CD14-positive monocyte (primary cell): ENCODE data around the gene PTPRC. TPM values are rescaled to one million over a fixed set of nuclear protein-coding genes. Genes with fewer than 3 reads are reported as not detected.
A peak's percentile ranks its signal among the peaks of the same experiment; 100 is the strongest.

Experiments used
- DNase-seq, 3 donors: peaks; one replicate each; pipeline ENCODE4 v3.0.0-alpha.2; 2011 to 2022
- H2AFZ ChIP-seq: 2 replicates; pipeline ENCODE4 v1.6.0; 2012; ENCODE audit warnings: mild to moderate bottlenecking, low read depth, low read length, inconsistent platforms; ENCODE audit not compliant: insufficient read depth, poor library complexity, severe bottlenecking
- H3K27ac ChIP-seq, 2 donors: 1 replicate in 1 of 2; 2 replicates in 1 of 2; pipeline ENCODE4 v1.5.1; 2012 to 2013; ENCODE audit warnings: low read length in 2 of 2, control low read depth in 1 of 2, inconsistent platforms in 1 of 2, low read depth in 1 of 2, mild to moderate bottlenecking in 1 of 2
- H3K27me3 ChIP-seq, 2 donors: one replicate each; pipeline versions ENCODE4 v1.6.0 to v1.6.1; 2011 to 2013; ENCODE audit warnings: low read length in 2 of 2; ENCODE audit not compliant: control insufficient read depth in 2 of 2, insufficient read depth in 2 of 2
- H3K36me3 ChIP-seq, 2 donors: replicated peaks in 1 of 2; 1 replicate in 1 of 2; 2 replicates in 1 of 2; pipeline versions ENCODE4 v1.5.1 to v1.6.1; 2012 to 2013; ENCODE audit warnings: low read length in 2 of 2, control low read depth in 1 of 2, inconsistent platforms in 1 of 2, mild to moderate bottlenecking in 1 of 2; ENCODE audit not compliant: insufficient read depth in 2 of 2, control insufficient read depth in 1 of 2
- H3K4me1 ChIP-seq, 2 donors: 1 replicate in 1 of 2; 2 replicates in 1 of 2; pipeline versions ENCODE4 v1.5.1 to v1.6.1; 2012 to 2013; ENCODE audit warnings: low read length in 2 of 2, control low read depth in 1 of 2, inconsistent platforms in 1 of 2, mild to moderate bottlenecking in 1 of 2, moderate library complexity in 1 of 2; ENCODE audit not compliant: insufficient read depth in 2 of 2, control insufficient read depth in 1 of 2
- H3K4me2 ChIP-seq: replicated peaks from 2 replicates; pipeline ENCODE3; 2012; ENCODE audit warnings: low read length, moderate library complexity, mild to moderate bottlenecking; ENCODE audit not compliant: poor library complexity, severe bottlenecking; ENCODE audit errors: extremely low read depth
- H3K4me3 ChIP-seq, 3 experiments: fragments of 200-600 bp in 1 of 3; sonication (generic) in 1 of 3; replicated peaks in 1 of 3; 1 replicate in 2 of 3; 2 replicates in 1 of 3; pipeline ENCODE4 v1.5.1; 2011 to 2013; ENCODE audit warnings: low read length in 3 of 3, mild to moderate bottlenecking in 3 of 3, control low read depth in 2 of 3, low read depth in 2 of 3, inconsistent platforms in 1 of 3, moderate library complexity in 1 of 3
- H3K79me2 ChIP-seq: 2 replicates; pipeline ENCODE4 v1.6.0; 2012; ENCODE audit warnings: mild to moderate bottlenecking, control low read depth, inconsistent platforms, low read length, moderate library complexity; ENCODE audit not compliant: insufficient read depth
- H3K9ac ChIP-seq: 2 replicates; pipeline ENCODE4 v1.6.0; 2017; ENCODE audit warnings: low read length, mild to moderate bottlenecking; ENCODE audit not compliant: insufficient read depth, poor library complexity, severe bottlenecking
- H3K9me3 ChIP-seq, 2 donors: replicated peaks in 1 of 2; 1 replicate in 1 of 2; 2 replicates in 1 of 2; pipeline versions ENCODE4 v1.5.1 to v1.6.1; 2012 to 2013; ENCODE audit warnings: low read length in 2 of 2, control low read depth in 1 of 2; ENCODE audit not compliant: control insufficient read depth in 1 of 2, insufficient read depth in 1 of 2
- H4K20me1 ChIP-seq: 2 replicates; pipeline ENCODE4 v1.6.0; 2012; ENCODE audit warnings: mild to moderate bottlenecking, low read length, control low read depth, moderate library complexity; ENCODE audit not compliant: insufficient read depth
- H3K27ac Mint-ChIP-seq, 7 donors: one replicate each; pipeline ENCODE4 v1.8.0; 2020; ENCODE audit warnings: mild to moderate bottlenecking in 7 of 7, mixed read lengths in 7 of 7, moderate library complexity in 6 of 7, inconsistent platforms in 2 of 7
- H3K27me3 Mint-ChIP-seq, 3 donors: one replicate each; pipeline ENCODE4 v1.8.0; 2021 to 2022; ENCODE audit warnings: low read depth in 3 of 3, mild to moderate bottlenecking in 3 of 3, mixed read lengths in 3 of 3, moderate library complexity in 3 of 3, inconsistent platforms in 1 of 3
- H3K36me3 Mint-ChIP-seq, 2 donors: one replicate each; pipeline ENCODE4 v1.8.0; 2020; ENCODE audit warnings: mixed read lengths in 2 of 2, inconsistent platforms in 1 of 2, mild to moderate bottlenecking in 1 of 2
- H3K4me1 Mint-ChIP-seq: one replicate; pipeline ENCODE4 v1.8.0; 2020; ENCODE audit warnings: mild to moderate bottlenecking, mixed read lengths
- H3K4me3 Mint-ChIP-seq, 2 donors: one replicate each; pipeline ENCODE4 v1.8.0; 2020; ENCODE audit warnings: mild to moderate bottlenecking in 2 of 2, mixed read lengths in 2 of 2, moderate library complexity in 1 of 2
- H3K9me3 Mint-ChIP-seq, 7 donors: one replicate each; pipeline ENCODE4 v1.8.0; 2020 to 2022; ENCODE audit warnings: mixed read lengths in 7 of 7, mild to moderate bottlenecking in 6 of 7, moderate library complexity in 6 of 7, inconsistent platforms in 2 of 7
- CTCF ChIP-seq: fragments of 200-600 bp; IDR thresholded peaks from one replicate; pipeline ENCODE4 v1.8.0; 2022; ENCODE audit warnings: antibody characterized with exemption, mild to moderate bottlenecking
- WGBS: methylation state at CpG from one replicate; pipeline ENCODE4 v1.1.5; 2013; ENCODE audit warnings: missing lambda C conversion rate; ENCODE audit not compliant: insufficient coverage; 5-methylcytosine and 5-hydroxymethylcytosine counted together
- intact Hi-C, 2 donors: fragments of 100-400 bp; cut with micrococcal nuclease; formaldehyde crosslinking; loops; one replicate each; pipeline versions ENCODE4 v1.15.0 to v1.15.1; 2023
- polyA plus RNA-seq, 3 donors: library from polyadenylated mRNA; depleted of rRNA in 1 of 3; unstranded in 2 of 3; stranded (reverse) in 1 of 3; fragments of 300-500 nt in 2 of 3; fragments of >200 nt in 1 of 3; fragmentation: Illumina TruSeq in 2 of 3; gene quantifications; 1 replicate in 2 of 3; 2 replicates in 1 of 3; pipeline ENCODE4 v1.2.3, GENCODE V29; 2012 to 2021

The PTPRC gene
- polyA plus RNA-seq, 3 donors = 410 to 992 (median 667) TPM

GRCh38 chr1:198671136-198671535 lies 32.3 kb downstream of the PTPRC start:
- H3K27ac Mint-ChIP-seq = peak overlapping the region; percentile 63 to 96 (median 84)
- intact Hi-C loops = no loop called here
- Histone ChIP-seq H3K4me3 (peak overlapping the region in 1 of 3 experiments; percentile 18), H3K27ac (peak overlapping the region in 1 of 2 donors; percentile 67), H3K4me2 (peak overlapping the region; percentile 4), H3K79me2 (peaks cover 100% of the 10 kb centered on the region), H3K4me1 (peaks cover 60 to 99% of the 10 kb centered on the region in 2 donors), H3K36me3 (peaks cover 19 to 54% of the 10 kb centered on the region in 2 donors), H3K9me3 (no peaks in the 10 kb centered on the region), H3K9ac (no peak overlapping the region), H4K20me1 (peaks cover 53% of the 10 kb centered on the region), H2AFZ (no peak overlapping the region), H3K27me3 (no peaks in the 10 kb centered on the region)
- peak overlapping the region; percentile 40 to 52 for H3K4me3 Mint-ChIP-seq
- no peak for TF ChIP-seq CTCF
- H3K36me3 Mint-ChIP-seq = peaks cover 61 to 64% of the 10 kb centered on the region in 2 donors
- H3K4me1 Mint-ChIP-seq = peaks cover 73% of the 10 kb centered on the region
- DNase-seq = peak in 2 of 3 donors; percentile 29 to 57
- peaks cover 0 to 1% (median 0%) of the 10 kb centered on the region in 3 donors for H3K27me3 Mint-ChIP-seq
- H3K9me3 Mint-ChIP-seq = no peaks in the 10 kb centered on the region
- WGBS = no CpG with 5 or more reads among the region's 1 CpG

- Histone ChIP-seq H3K79me2 (peaks cover 100% of the 10 kb centered on the region), H3K27me3 (no peaks in the 10 kb centered on the region), H2AFZ (no peak overlapping the region), H3K4me1 (peaks cover 63 to 99% of the 10 kb centered on the region in 2 donors), H3K27ac (peak overlapping the region; percentile 11 to 67), H3K36me3 (peaks cover 10 to 45% of the 10 kb centered on the region in 2 donors), H3K4me3 (no peak overlapping the region), H4K20me1 (peaks cover 56% of the 10 kb centered on the region), H3K4me2 (no peak overlapping the region), H3K9ac (no peak overlapping the region), H3K9me3 (no peaks in the 10 kb centered on the region)
- Mint-ChIP-seq H3K4me3 (no peak overlapping the region), H3K4me1 (peaks cover 78% of the 10 kb centered on the region), H3K36me3 (peaks cover 58 to 66% of the 10 kb centered on the region in 2 donors), H3K27me3 (peaks cover 0 to 1% (median 0%) of the 10 kb centered on the region in 3 donors), H3K9me3 (no peaks in the 10 kb centered on the region), H3K27ac (peak overlapping the region in 6 of 7 donors; percentile 15 to 64 (median 52))
- no peak for TF ChIP-seq CTCF
- no peak for DNase-seq
- no CpG with 5 or more reads among the region's 3 CpGs for WGBS
- intact Hi-C loops = no loop called here
Measured at GRCh38 chr1:198672124-198672523, 33.3 kb downstream of the PTPRC start.
